Thyroid gland (tissue), 4 donors: ENCODE results near the gene ACP7. TPM values are rescaled to one million over a fixed set of nuclear protein-coding genes. Genes with fewer than 3 reads are reported as not detected.
A peak's percentile ranks its signal among the peaks of the same experiment; 100 is the strongest.

Experiments
- DNase-seq, 2 donors: peaks; one replicate each; pipeline ENCODE4 v3.0.0-alpha.2; 2019
- H3K27ac ChIP-seq, 3 donors: fragments of 200-600 bp; sonication (generic); 1 replicate in 2 of 3; 2 replicates in 1 of 3; pipeline ENCODE4 v1.5.1; 2016 to 2019; ENCODE audit warnings: mild to moderate bottlenecking in 1 of 3, moderate library complexity in 1 of 3
- H3K27me3 ChIP-seq: fragments of 200-600 bp; sonication (generic); one replicate; pipeline ENCODE4 v1.5.1; 2019
- H3K36me3 ChIP-seq, 2 donors: fragments of 200-600 bp; sonication (generic); one replicate each; pipeline ENCODE4 v1.5.1; 2016 to 2019
- H3K4me1 ChIP-seq, 2 donors: fragments of 200-600 bp; sonication (generic); one replicate each; pipeline ENCODE4 v1.5.1; 2017 to 2019
- H3K4me3 ChIP-seq, 3 donors: fragments of 200-600 bp; sonication (generic); replicated peaks in 1 of 3; 1 replicate in 2 of 3; 2 replicates in 1 of 3; pipeline ENCODE4 v1.5.1; 2016; ENCODE audit warnings: mild to moderate bottlenecking in 1 of 3
- H3K9me3 ChIP-seq: fragments of 200-600 bp; sonication (generic); one replicate; pipeline ENCODE4 v1.5.1; 2017
- POLR2A ChIP-seq, 2 donors: fragments of 450-650 bp; IDR thresholded peaks; one replicate each; pipeline ENCODE4 v1.6.1; 2017; ENCODE audit warnings: antibody characterized with exemption in 2 of 2, mild to moderate bottlenecking in 2 of 2, moderate library complexity in 1 of 2
- WGBS, 2 donors: methylation state at CpG; one replicate each; pipeline ENCODE4 v1.1.5; 2017; 5-methylcytosine and 5-hydroxymethylcytosine counted together
- intact Hi-C: fragments of 100-400 bp; cut with DNase I; formaldehyde crosslinking; loops from one replicate; pipeline ENCODE4 v1.15.1; 2023
- total RNA-seq, 4 donors: library from RNA; depleted of rRNA; stranded (reverse); fragments of >200 nt; gene quantifications; one replicate each; pipeline ENCODE4 v1.2.3, GENCODE V29; 2016
- TF ChIP-seq, protein P1 (sequence below), 6 experiments: fragments of 200-600 bp in 3 of 6; fragments of 450-650 bp in 3 of 6; sonication (generic) in 3 of 6; IDR thresholded peaks; one replicate each; pipeline ENCODE4 v1.5.1; 2016 to 2019; ENCODE audit warnings: antibody characterized with exemption in 6 of 6, mild to moderate bottlenecking in 2 of 6, inconsistent platforms in 1 of 6, moderate library complexity in 1 of 6

ACP7 gene
- total RNA-seq, 4 donors from 2014 or later: 0.22 TPM; not detected in 3

DNA sequence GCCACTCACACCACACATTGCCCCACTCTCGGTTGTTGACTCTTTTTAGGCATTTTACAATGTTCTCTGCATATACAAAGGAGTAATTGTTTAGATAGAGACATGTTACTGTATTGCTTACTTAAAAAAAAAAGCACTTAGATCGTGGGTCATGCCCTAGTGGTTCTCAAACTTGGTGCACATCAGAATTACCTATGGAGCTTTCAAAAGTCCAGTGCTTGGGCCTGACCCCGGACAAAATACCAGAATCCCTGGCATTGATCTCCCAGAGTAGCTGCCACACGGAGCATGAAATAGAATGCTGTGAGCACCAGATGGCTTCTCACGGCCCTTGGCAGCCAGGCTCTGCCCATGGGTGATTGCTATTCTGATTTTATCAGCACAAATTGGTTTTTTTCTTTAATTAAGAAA is 20.0 kb downstream of the ACP7 start:
- no peak for TF ChIP-seq POLR2A (IDR thresholded peaks at IDR 0.05)
- TF ChIP-seq, protein P1, sequence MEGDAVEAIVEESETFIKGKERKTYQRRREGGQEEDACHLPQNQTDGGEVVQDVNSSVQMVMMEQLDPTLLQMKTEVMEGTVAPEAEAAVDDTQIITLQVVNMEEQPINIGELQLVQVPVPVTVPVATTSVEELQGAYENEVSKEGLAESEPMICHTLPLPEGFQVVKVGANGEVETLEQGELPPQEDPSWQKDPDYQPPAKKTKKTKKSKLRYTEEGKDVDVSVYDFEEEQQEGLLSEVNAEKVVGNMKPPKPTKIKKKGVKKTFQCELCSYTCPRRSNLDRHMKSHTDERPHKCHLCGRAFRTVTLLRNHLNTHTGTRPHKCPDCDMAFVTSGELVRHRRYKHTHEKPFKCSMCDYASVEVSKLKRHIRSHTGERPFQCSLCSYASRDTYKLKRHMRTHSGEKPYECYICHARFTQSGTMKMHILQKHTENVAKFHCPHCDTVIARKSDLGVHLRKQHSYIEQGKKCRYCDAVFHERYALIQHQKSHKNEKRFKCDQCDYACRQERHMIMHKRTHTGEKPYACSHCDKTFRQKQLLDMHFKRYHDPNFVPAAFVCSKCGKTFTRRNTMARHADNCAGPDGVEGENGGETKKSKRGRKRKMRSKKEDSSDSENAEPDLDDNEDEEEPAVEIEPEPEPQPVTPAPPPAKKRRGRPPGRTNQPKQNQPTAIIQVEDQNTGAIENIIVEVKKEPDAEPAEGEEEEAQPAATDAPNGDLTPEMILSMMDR (IDR thresholded peaks at IDR 0.05): no peak
- no peak for DNase-seq
- H3K9me3 ChIP-seq: no peaks in the 10 kb centered on the region
- WGBS, 2 donors: 37 to 48% methylated on average over 5 of the region's 5 CpGs
- intact Hi-C loops: no loop called here
- H3K27ac ChIP-seq: no peak overlapping the region
- no peaks in the 10 kb centered on the region for H3K36me3 ChIP-seq
- no peaks in the 10 kb centered on the region for H3K27me3 ChIP-seq
- H3K4me3 ChIP-seq: no peak overlapping the region
- H3K4me1 ChIP-seq: no peaks in the 10 kb centered on the region

DNA sequence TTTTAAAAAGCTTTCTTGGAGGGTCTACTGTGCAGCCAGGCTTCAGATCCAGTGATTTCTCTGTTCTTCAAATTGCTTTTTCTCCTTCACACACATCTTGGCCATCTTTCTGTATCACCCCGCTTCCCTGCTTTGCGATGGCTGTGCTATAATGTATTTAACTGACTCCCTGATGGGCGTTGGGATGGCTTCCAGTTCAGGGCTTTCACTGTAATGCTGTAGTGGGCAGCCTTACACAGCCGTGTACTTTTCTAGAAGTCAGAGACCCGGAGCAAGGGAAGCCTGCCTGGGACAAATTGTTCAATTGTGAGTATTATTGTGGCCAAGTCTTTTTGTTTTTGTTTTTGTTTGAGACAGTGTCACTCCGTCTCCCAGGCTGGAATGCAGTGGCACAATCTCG is 22.0 kb downstream of the ACP7 start:
- TF ChIP-seq POLR2A (IDR thresholded peaks at IDR 0.05): no peak
- TF ChIP-seq, protein P1 (IDR thresholded peaks at IDR 0.05): no peak
- intact Hi-C loops: no loop called here
- Histone ChIP-seq H3K27me3 (no peaks in the 10 kb centered on the region), H3K9me3 (no peaks in the 10 kb centered on the region), H3K4me1 (no peaks in the 10 kb centered on the region), H3K36me3 (no peaks in the 10 kb centered on the region), H3K4me3 (no peak overlapping the region), H3K27ac (no peak overlapping the region)
- WGBS, 2 donors: 47 to 55% methylated on average over 7 of the region's 7 CpGs
- DNase-seq: no peak

DNA sequence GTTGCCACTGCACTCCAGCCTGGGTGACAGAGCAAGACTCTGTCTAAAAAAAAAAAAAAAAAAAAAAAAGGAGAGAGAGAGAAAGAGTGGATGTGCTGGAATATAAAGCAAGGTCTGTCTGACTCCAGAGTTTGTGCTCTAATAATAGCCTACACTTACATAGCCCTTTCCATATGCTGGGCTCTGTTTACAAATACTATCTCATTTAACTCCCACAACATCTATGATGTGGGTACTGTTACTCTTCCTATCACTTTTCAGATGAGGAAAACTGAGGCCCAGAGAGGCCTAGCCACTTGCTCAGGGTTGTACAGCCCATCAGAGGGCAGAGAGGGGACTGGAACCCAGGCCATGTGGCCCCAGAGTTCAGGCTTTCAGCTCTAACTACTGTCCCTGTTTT is 25.5 kb downstream of the ACP7 start:
- Histone ChIP-seq H3K4me3 (no peak overlapping the region), H3K36me3 (no peaks in the 10 kb centered on the region), H3K9me3 (no peaks in the 10 kb centered on the region), H3K27me3 (no peaks in the 10 kb centered on the region), H3K27ac (no peak overlapping the region), H3K4me1 (no peaks in the 10 kb centered on the region)
- no peak for DNase-seq
- TF ChIP-seq, protein P1 (IDR thresholded peaks at IDR 0.05): no peak
- no peak for TF ChIP-seq POLR2A (IDR thresholded peaks at IDR 0.05)
- intact Hi-C loops: no loop called here

DNA sequence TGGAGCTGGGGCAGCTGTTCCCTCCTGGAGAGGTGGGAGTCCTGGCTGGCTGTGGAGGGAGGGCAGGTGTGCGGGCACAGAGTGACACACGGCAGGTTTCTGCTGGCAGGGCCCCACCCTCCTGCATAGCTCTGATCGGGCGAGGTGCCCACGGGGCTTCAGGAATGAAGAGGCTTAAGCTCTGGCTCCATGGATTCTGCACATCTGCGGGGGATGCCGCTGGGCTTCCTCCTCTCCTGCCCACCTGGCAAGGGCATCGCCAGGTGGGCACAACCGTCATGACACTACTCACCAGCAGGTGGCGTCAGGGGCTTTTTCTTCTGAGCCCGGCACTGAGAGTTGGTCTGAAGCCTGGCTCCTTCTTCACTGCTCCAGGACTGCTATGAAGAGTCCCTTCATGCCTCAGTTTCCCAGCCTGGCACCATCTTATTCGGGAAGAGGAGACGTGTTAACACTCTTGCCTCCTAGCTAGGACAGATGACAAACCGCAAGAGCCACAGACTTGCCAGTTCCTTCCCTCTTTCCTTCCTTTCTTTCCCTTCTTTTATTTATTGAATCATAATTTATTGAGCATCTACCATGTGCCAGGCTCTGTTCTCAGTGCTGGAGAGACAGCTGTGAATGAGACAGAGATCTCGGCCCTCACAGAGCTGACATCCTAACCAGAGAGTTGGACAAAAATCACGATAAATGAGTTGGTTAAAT is 26.2 kb downstream of the ACP7 start:
- DNase-seq: peak; percentile 65 to 75
- no peaks in the 10 kb centered on the region for H3K4me1 ChIP-seq
- H3K27ac ChIP-seq: no peak overlapping the region
- intact Hi-C loops: no loop called here
- no peaks in the 10 kb centered on the region for H3K36me3 ChIP-seq
- H3K27me3 ChIP-seq: no peaks in the 10 kb centered on the region
- H3K9me3 ChIP-seq: no peaks in the 10 kb centered on the region
- TF ChIP-seq, protein P1 (IDR thresholded peaks at IDR 0.05): peak; percentile 58 to 78 (median 68)
- TF ChIP-seq POLR2A (IDR thresholded peaks at IDR 0.05): no peak
- H3K4me3 ChIP-seq: no peak overlapping the region
- WGBS, 2 donors: 16 to 19% methylated on average over 7 to 11 of the region's 16 CpGs

DNA sequence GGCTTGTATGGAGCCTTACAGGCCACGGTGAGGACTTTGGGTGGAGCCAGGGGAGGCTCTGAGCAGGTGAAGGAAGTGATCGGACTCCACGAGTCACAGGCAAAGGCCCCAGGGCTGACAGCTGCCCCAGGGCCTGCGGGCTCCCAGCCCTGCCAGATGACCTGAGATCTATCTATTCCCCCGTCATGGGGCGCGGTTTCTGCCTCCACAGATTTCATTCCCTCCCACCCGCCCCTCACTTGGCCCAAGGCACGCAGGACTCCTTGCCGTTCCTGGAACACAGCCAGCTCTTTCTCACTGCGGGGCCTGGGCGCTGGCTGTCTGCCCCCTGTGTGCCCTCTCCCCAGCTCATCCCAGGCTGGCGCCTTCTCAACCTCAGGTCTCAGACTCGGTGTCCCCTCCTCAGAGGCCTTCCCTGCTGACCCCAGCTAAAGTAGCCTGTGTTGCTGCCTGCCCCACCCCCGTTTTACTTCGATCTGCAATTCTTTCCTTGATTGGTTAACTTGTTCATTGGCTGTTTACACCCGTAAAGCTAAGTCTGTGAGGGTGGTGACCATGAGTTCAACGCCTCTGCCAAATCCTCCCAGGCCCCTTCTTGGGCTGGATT is 27.5 kb downstream of the ACP7 start:
- Histone ChIP-seq H3K9me3 (no peaks in the 10 kb centered on the region), H3K27ac (no peak overlapping the region), H3K4me1 (no peaks in the 10 kb centered on the region), H3K4me3 (no peak overlapping the region), H3K36me3 (no peaks in the 10 kb centered on the region), H3K27me3 (no peaks in the 10 kb centered on the region)
- TF ChIP-seq, protein P1 (IDR thresholded peaks at IDR 0.05): no peak
- no peak for TF ChIP-seq POLR2A (IDR thresholded peaks at IDR 0.05)
- DNase-seq: no peak
- 35 to 44% methylated on average over 17 to 18 of the region's 18 CpGs for WGBS, 2 donors
- intact Hi-C loops: no loop called here
